ENCODE data around the gene TRIM27. TPM values are rescaled to one million over a fixed set of nuclear protein-coding genes. Genes with fewer than 3 reads are reported as not detected.

TRIM27 gene
- total RNA-seq, 2 donors from 2014 or later: 81.8 to 82.7 TPM

DNA sequence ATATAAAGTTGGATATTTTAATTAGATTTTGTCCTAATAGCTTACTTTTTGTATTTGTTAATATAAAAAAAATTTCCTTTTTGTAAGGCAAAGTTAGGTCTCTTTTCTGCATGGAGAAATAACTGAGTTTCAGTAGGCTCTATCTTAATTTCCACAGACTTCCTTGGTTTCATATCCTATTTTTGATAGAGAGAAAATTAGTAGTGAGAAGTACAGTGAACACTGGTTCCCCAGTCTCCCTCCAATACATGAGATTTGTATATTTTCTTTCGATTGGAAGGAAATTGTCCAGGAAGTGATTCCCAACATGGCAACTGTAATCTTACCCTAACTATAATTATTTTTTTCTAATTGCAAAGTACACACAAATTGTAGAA lies 26.4 kb downstream of the TRIM27 start:
- DNase-seq: no peak
- peak overlapping the region; percentile 92 for H3K4me3 Mint-ChIP-seq
- TF ChIP-seq, protein P1, sequence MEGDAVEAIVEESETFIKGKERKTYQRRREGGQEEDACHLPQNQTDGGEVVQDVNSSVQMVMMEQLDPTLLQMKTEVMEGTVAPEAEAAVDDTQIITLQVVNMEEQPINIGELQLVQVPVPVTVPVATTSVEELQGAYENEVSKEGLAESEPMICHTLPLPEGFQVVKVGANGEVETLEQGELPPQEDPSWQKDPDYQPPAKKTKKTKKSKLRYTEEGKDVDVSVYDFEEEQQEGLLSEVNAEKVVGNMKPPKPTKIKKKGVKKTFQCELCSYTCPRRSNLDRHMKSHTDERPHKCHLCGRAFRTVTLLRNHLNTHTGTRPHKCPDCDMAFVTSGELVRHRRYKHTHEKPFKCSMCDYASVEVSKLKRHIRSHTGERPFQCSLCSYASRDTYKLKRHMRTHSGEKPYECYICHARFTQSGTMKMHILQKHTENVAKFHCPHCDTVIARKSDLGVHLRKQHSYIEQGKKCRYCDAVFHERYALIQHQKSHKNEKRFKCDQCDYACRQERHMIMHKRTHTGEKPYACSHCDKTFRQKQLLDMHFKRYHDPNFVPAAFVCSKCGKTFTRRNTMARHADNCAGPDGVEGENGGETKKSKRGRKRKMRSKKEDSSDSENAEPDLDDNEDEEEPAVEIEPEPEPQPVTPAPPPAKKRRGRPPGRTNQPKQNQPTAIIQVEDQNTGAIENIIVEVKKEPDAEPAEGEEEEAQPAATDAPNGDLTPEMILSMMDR (conservative IDR thresholded peaks at IDR 0.05): peak; percentile 2
- H3K9ac ChIP-seq (ENCODE audit: extremely low read depth, low read length, poor library complexity, severe bottlenecking): peak overlapping the region; percentile 94
- H3K36me3 Mint-ChIP-seq (ENCODE audit: low read depth): peaks cover 13% of the 10 kb centered on the region
- no peaks in the 10 kb centered on the region for H3K9me3 ChIP-seq (ENCODE audit: control insufficient read depth, low read length)
- peaks cover 25% of the 10 kb centered on the region for H3K36me3 ChIP-seq (ENCODE audit: control insufficient read depth, insufficient read depth, low read length)
- no peak overlapping the region for H3K27ac ChIP-seq (ENCODE audit: low read depth, low read length)
- H3K4me3 ChIP-seq (ENCODE audit: low read length): peak overlapping the region; percentile 98
- H3K4me1 ChIP-seq (ENCODE audit: control insufficient read depth, insufficient read depth, low read length): no peaks in the 10 kb centered on the region
- no peaks in the 10 kb centered on the region for H3K4me1 Mint-ChIP-seq
- peak overlapping the region; percentile 100 for H3K27ac Mint-ChIP-seq
- H3K27me3 Mint-ChIP-seq (ENCODE audit: insufficient read depth): no peaks in the 10 kb centered on the region
- H3K27me3 ChIP-seq (ENCODE audit: control insufficient read depth, insufficient read depth, low read length, poor library complexity, severe bottlenecking): no peaks in the 10 kb centered on the region
- 86% methylated on average over 1 of the region's 1 CpG; no CpG with 5 or more reads in 1 of the 2 experiments for WGBS, 2 experiments (ENCODE audit: insufficient coverage in 1 of 2, insufficient read length in 1 of 2)
- peaks cover 1% of the 10 kb centered on the region for H3K9me3 Mint-ChIP-seq

DNA sequence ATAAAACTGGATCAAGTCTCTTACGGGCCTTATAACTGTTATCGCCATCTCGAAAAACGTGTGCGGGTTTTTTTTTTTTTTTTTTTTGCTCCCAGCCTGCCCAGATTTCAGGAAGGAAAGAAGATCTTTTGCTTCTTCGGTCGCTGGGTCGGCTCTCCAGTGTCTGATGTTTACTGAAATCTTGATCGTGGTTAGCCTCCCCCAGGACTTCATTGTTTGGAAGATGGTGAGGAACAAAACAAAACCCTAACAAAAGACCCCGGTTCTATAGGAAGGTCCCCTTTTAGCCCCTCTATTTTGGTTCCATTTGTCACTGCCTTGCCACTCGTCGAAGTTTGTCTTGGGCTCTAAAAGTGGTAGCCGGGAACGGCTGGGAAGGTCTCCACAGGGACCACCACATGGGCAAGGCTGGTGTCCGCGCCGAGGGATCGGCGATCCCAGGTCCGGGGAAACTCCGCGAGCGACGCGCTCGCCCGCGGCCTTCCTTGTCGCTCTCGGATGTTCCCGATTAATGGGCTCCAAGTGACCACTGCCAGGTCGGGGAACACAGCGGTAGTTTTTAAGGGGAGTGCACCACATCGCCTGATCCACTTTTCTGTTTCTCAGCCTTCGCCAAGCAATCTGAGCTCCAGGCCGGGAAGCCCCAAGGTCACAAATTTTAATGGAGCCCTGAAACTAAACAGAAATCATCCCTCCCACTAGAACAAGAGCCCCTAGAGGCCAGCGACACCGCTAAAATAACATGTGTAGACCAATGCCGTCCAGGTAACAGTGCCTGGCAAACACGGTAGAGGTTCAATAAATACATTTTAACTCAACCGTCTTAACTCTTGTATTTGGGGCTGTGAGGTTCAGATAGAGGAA lies 27.0 kb downstream of the TRIM27 start:
- Mint-ChIP-seq H3K4me1 (no peaks in the 10 kb centered on the region), H3K27me3 (ENCODE audit: insufficient read depth) (no peaks in the 10 kb centered on the region), H3K4me3 (peak overlapping the region; percentile 92), H3K9me3 (peaks cover 1% of the 10 kb centered on the region), H3K27ac (peak overlapping the region; percentile 100), H3K36me3 (ENCODE audit: low read depth) (peaks cover 7% of the 10 kb centered on the region)
- Histone ChIP-seq H3K36me3 (ENCODE audit: control insufficient read depth, insufficient read depth, low read length) (peaks cover 19% of the 10 kb centered on the region), H3K27me3 (ENCODE audit: control insufficient read depth, insufficient read depth, low read length, poor library complexity, severe bottlenecking) (no peaks in the 10 kb centered on the region), H3K4me1 (ENCODE audit: control insufficient read depth, insufficient read depth, low read length) (no peaks in the 10 kb centered on the region), H3K9me3 (ENCODE audit: control insufficient read depth, low read length) (no peaks in the 10 kb centered on the region), H3K9ac (ENCODE audit: extremely low read depth, low read length, poor library complexity, severe bottlenecking) (peak overlapping the region; percentile 94), H3K27ac (ENCODE audit: low read depth, low read length) (peak overlapping the region; percentile 96), H3K4me3 (ENCODE audit: low read length) (peak overlapping the region; percentile 98)
- DNase-seq: peak; percentile 81
- 0% methylated on average over 23 to 40 of the region's 41 CpGs for WGBS, 2 experiments (ENCODE audit: insufficient coverage in 1 of 2, insufficient read length in 1 of 2)
- TF ChIP-seq, protein P1 (conservative IDR thresholded peaks at IDR 0.05): peak; percentile 63

DNA sequence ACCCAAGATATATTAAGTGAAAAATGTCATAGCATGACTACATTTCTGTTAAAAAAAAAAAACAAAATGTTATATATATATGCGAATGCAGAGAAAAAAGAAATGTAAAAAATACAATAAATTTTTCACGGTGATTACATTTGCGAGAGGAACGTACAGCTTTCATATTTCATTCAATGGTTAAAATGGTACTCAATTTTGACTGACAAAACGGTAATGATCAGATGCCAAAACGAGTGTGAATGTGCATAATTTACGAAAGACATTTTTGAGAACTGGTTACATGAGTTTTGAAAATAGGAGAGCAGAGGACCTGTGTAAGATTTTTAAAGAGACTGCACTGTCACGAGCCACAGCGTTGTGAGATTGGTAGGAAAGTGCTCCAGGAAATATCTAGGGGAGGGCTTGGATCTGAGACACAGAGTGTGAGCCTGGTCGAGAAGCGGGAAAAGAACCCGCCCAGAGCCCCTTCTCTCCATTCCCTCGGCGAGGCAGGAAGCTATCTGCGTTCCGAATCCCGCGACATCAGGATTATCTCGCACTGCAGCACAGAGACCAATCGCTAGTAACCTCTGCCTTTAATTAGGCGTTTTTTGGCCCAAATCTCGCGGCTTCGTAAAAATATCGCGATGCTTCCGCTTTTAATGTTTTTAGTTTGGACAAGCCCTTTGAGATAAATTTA lies 28.5 kb downstream of the TRIM27 start:
- H3K36me3 ChIP-seq (ENCODE audit: control insufficient read depth, insufficient read depth, low read length): peaks cover 6% of the 10 kb centered on the region
- peak; percentile 96 for DNase-seq
- H3K27me3 Mint-ChIP-seq (ENCODE audit: insufficient read depth): no peaks in the 10 kb centered on the region
- H3K27ac Mint-ChIP-seq: peak overlapping the region; percentile 100
- no peaks in the 10 kb centered on the region for H3K4me1 ChIP-seq (ENCODE audit: control insufficient read depth, insufficient read depth, low read length)
- H3K9ac ChIP-seq (ENCODE audit: extremely low read depth, low read length, poor library complexity, severe bottlenecking): peak overlapping the region; percentile 94
- no peaks in the 10 kb centered on the region for H3K27me3 ChIP-seq (ENCODE audit: control insufficient read depth, insufficient read depth, low read length, poor library complexity, severe bottlenecking)
- H3K4me1 Mint-ChIP-seq: no peaks in the 10 kb centered on the region
- H3K9me3 Mint-ChIP-seq: peaks cover 1% of the 10 kb centered on the region
- WGBS, 2 experiments (ENCODE audit: insufficient coverage in 1 of 2, insufficient read length in 1 of 2): 18 to 19% methylated on average over 26 to 27 of the region's 27 CpGs
- peak overlapping the region; percentile 98 for H3K4me3 ChIP-seq (ENCODE audit: low read length)
- H3K4me3 Mint-ChIP-seq: peak overlapping the region; percentile 92
- H3K36me3 Mint-ChIP-seq (ENCODE audit: low read depth): peaks cover 2% of the 10 kb centered on the region
- peak overlapping the region; percentile 96 for H3K27ac ChIP-seq (ENCODE audit: low read depth, low read length)
- H3K9me3 ChIP-seq (ENCODE audit: control insufficient read depth, low read length): no peaks in the 10 kb centered on the region
- TF ChIP-seq, protein P1 (conservative IDR thresholded peaks at IDR 0.05): no peak
